NCI-H2227 (cell line): ENCODE measurements around the gene PIGU.
A peak's percentile ranks its signal among the peaks of the same experiment; 100 is the strongest.
"Not testable (repeated sequence)": the region's sequence is repeated elsewhere in the genome, so short reads cannot be mapped to it uniquely, and the experiment has no call there.

Experiments used
- DNase-seq: peaks from one replicate; lab custom pipeline; 2025; ENCODE audit not compliant: unreplicated experiment; lab: John Stamatoyannopoulos, UW

Gene PIGU

DNA sequence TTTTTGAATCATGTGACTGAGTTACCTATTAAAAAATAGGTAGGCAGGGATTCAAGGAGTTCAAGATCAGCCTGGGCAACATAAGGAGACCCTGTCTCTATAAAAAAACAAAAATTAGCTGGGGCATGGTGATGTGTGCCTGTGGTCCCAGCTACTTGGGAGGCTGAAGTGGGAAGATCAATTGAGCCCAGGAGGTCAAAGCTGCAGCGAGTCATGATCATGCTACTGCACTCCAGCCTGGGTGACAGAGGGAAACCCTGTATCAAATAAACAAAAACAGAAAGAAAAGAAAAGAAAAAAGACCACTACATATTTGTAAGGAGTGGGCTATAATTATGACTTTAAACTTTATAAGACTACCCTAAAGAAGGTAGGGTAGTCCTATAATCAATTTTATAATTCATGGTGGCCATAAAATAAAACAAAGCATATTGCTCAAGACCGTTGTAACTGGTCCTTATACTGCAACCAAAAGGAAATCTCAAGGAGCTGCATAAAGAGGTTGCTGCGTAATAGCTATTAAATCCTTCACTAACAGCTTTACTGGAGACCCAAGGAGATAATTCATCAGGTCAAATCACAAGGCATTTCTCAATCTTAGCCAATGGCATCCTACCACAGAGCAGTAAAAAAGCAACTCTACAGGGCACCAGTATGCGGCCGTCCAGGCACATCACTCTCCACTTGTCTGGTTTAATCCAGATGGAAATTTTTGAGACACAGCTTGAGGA is 13.5 kb downstream of the PIGU start:
- peak; percentile 24 for DNase-seq

GRCh38 chr20:34661811-34662210 is 15.1 kb downstream of the PIGU start:
- DNase-seq: not testable (repeated sequence)

DNA sequence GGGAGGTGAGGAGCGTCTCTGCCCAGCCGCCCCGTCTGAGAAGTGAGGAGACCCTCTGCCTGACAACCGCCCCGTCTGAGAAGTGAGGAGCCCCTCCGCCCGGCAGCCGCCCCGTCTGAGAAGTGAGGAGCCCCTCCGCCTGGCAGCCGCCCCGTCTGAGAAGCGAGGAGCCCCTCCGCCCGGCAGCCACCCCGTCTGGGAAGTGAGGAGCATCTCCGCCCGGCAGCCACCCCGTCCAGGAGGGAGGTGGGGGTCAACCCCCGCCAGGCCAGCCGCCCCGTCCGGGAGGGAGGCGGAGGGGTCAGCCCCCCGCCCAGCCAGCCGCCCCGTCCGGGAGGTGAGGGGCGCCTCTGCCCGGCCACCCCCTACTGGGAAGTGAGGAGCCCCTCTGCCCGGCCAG is 18.2 kb downstream of the PIGU start:
- not testable (repeated sequence) for DNase-seq

GRCh38 chr20:34654207-34654744 is 22.6 kb downstream of the PIGU start:
- DNase-seq: no peak

- no peak for DNase-seq
Measured at GRCh38 chr20:34651200-34651599, 25.7 kb downstream of the PIGU start.

DNA sequence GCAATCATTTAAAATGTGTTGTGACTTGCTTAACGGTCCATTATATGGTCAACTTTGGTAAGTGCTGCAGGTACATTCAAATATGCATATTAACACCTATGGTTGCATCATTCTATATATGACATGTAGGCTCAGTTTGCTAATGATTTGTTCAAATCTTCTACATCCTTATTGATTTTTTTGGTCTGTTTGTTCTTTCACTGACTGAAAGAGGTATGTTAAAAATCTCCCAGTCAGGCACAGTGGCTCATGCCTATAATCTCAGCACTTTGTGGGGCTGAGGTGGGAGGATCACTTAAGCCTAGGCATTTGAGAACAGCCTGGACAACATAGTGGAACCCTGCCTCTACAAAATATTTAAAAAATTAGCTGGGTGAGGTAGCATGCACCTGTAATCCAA is 29.2 kb downstream of the PIGU start:
- no peak for DNase-seq

DNA sequence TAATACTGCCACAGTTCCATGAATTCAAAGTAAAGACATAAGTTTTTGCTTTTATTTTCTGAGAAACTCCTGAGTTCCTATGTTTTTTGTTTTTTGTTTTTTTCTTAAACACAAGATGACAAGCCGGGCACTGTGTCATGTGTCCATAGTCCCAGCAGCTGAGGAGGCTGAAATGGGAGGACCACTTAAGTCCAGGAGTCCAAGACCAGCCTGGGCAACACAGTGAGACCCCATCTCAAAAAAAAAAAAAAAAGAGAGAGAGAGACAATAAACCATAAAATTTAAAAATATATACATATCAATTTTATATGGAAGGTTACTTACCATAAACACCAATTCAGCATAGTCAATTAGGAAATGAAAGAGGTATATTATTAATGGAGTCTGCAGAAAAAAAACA is 31.9 kb downstream of the PIGU start:
- DNase-seq: no peak

- DNase-seq: no peak
Measured at GRCh38 chr20:34644345-34644744, 32.5 kb downstream of the PIGU start.

GRCh38 chr20:34643928-34644327 is 33.0 kb downstream of the PIGU start:
- no peak for DNase-seq

GRCh38 chr20:34642009-34642408 is 34.9 kb downstream of the PIGU start:
- DNase-seq: no peak

DNA sequence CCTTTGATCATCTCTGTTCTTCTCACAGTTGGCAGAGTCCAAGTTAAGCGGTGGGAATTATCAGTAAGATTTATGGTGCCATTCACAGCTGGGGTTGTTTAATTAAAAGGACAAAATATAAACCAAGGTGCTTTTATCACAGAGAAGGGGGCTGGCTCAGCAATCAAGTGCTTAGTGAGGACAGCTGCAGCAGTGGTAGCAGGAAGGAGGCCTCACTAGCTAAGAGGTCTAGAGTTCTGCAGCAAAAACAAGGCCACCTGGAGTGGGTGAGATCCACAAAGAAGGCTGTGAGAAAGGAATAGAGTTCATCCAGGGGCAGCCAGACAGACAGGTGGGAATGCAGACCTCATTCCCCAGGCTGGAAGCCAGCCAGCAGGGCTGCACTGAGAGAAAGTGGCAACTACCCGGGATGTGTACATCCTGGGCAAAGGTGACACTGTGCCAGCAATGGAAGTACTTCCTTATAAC is 37.1 kb downstream of the PIGU start:
- DNase-seq: peak; percentile 93

DNA sequence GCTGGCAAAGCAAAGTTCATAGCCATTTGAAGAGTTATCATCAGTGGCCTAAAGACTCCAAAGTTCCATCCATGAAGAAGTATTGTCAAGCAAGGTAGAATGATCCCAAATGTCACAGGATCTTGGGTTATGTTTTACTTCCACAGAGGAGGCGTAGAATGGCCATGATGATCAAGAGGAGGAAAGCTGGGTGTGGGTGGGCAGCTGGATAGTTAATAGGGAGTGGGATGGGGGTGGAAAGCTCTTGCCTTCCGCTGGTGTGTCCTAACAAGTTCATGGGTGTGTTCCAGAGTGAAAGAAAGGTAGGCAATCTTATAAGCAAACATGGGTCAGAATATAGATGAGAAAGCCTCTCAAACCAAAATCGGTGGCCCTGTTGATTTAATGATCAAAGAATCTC is 38.4 kb downstream of the PIGU start:
- no peak for DNase-seq

GRCh38 chr20:34638039-34638292 is 38.9 kb downstream of the PIGU start:
- no peak for DNase-seq

DNA sequence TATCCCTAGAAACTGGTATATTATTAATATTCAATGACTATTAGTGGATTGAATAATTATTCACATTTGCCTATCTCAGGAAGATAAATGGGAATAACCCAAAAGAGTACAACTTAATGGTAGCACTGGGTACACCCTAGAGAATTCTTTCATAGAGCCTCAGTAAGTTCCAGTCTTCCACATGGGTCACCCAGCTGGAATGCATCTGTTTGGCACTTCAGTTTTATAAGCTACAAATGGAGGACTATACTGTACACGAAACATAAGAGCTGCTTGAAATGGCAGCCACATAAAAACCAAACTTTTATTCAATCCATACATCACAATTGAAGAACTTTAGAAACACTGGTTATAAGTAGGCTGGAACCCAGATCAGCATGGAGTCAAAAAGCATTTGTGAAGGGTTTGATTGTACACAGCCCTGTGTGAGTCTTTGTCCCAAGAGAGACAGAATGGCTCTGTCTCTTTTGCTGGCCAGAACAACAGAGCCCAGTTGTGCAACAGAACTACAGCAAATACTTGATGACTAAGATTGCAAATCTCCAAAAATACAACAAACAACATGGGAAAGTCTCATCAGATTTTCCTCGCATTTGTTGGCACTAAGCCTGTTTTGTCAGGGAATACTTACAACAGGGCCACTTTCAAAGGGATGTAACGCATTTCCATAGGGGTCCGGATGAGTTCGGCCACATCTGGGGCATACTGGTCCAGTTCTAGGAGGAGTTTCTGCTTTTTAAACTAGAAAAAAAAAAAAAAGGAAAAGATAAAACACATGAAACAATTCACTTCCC is 39.5 kb downstream of the PIGU start:
- no peak for DNase-seq

GRCh38 chr20:34636648-34637047 is 40.2 kb downstream of the PIGU start:
- no peak for DNase-seq

- no peak for DNase-seq
Measured at GRCh38 chr20:34634392-34634791, 42.5 kb downstream of the PIGU start.

- no peak for DNase-seq
Measured at GRCh38 chr20:34632870-34633452, 43.9 kb downstream of the PIGU start.

DNA sequence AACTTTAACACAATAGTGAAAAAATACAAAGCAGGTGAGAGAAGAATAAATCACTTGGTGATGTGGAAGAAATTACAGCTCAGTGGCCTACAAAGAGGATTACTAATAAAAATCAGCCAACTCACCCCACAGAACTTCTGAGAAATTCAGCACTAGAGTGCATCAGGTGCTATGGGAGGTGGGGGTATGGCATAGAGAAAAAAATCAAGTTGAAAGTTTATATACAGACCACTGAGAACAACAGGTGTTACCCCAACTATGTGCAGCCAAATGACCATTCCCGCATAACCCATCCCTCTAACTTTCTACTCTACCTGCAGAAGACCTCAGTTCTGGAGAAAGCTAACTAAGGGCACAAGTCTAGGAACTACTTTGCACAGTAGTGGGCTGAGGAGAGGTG is 47.0 kb downstream of the PIGU start:
- no peak for DNase-seq

- DNase-seq: no peak
Measured at GRCh38 chr20:34629342-34629741, 47.5 kb downstream of the PIGU start.

DNA sequence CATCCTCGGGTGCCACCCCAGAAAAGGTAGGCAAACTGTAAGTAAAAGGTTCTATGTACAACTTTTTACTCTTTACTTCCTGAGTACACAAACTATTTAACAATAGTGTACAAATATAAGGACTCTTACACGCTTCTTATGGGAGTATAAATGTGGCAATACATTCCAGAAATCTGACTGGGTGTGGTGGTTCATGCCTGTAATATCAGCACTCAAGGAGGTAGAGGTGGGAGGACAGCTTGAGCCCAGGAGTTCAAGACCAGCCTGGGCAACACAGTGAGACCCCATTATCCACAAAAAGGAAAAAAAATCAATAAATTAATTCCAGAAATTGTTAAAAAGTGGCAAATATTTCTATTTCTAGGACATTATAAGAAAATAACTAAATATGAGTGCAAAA is 48.9 kb downstream of the PIGU start:
- no peak for DNase-seq

DNA sequence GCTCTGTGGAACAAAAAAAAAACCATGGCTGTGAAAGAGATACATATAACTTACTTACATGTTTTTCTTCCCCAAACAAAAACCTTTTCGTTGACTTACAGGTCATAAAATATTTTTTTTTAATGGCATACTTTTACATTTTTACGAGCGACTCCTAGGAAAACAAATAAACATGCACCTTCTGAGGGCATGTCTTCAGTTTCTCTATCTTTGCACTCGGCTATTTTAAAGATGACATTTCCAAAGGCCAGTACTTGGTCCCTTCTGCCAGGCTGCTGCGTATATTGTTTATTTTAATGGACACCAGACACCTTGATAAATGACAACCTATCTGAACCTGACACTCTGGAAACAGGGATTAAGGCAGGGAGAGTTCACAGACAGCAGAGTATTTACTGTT is 49.4 kb downstream of the PIGU start:
- no peak for DNase-seq

- no peak for DNase-seq
Measured at GRCh38 chr20:34626992-34627391, 49.9 kb downstream of the PIGU start.
